Ammon's horn (tissue), 1 donor: ENCODE results near the gene IGLL5.
A peak's percentile ranks its signal among the peaks of the same experiment; 100 is the strongest.

Experiments used
- DNase-seq: peaks from one replicate; pipeline ENCODE4 v3.0.0-alpha.2; 2016; ENCODE audit warnings: low spot score

Gene IGLL5

GRCh38 chr22:22938672-22939587 is 51.3 kb downstream of the IGLL5 start:
- DNase-seq = no peak

- DNase-seq = no peak
Measured at GRCh38 chr22:22939588-22940368, 52.2 kb downstream of the IGLL5 start.

GRCh38 chr22:22940961-22941605 is 53.5 kb downstream of the IGLL5 start:
- no peak for DNase-seq

GRCh38 chr22:22941831-22942510 is 54.4 kb downstream of the IGLL5 start:
- DNase-seq = no peak

- DNase-seq = peak; percentile 52
Measured at GRCh38 chr22:22942511-22943329, 55.1 kb downstream of the IGLL5 start.

- no peak for DNase-seq
Measured at GRCh38 chr22:22943521-22944267, 56.1 kb downstream of the IGLL5 start.

GRCh38 chr22:22944268-22944985 is 56.8 kb downstream of the IGLL5 start:
- DNase-seq = no peak

GRCh38 chr22:22945195-22945594 is 57.6 kb downstream of the IGLL5 start:
- no peak for DNase-seq
